ENCODE data around the gene PGAP3. TPM values are rescaled to one million over a fixed set of nuclear protein-coding genes. Genes with fewer than 3 reads are reported as not detected.
"Not testable (repeated sequence)": the region's sequence is repeated elsewhere in the genome, so short reads cannot be mapped to it uniquely, and the experiment has no call there.

PGAP3 gene
- polyA plus RNA-seq, 6 donors from 2014 or later = 7.2 to 18.2 (median 9.1) TPM

GRCh38 chr17:39722965-39723848 is 35.4 kb upstream of the PGAP3 start:
- peak in 1 of 2 donors; percentile 20 for ATAC-seq (ENCODE audit: low read depth in 2 of 2)
- Mint-ChIP-seq H3K9me3 (no peaks in the 10 kb centered on the region), H3K27me3 (no peaks in the 10 kb centered on the region), H3K36me3 (peaks cover 0 to 1% of the 10 kb centered on the region in 2 donors), H3K4me3 (no peak overlapping the region), H3K27ac (peak overlapping the region in 1 of 6 donors; percentile 44), H3K4me1 (peaks cover 15 to 25% (median 24%) of the 10 kb centered on the region in 3 donors)
- DNase-seq = no peak

GRCh38 chr17:39722104-39722503 is 34.2 kb upstream of the PGAP3 start:
- Mint-ChIP-seq H3K4me3 (no peak overlapping the region), H3K27ac (no peak overlapping the region), H3K36me3 (no peaks in the 10 kb centered on the region), H3K27me3 (no peaks in the 10 kb centered on the region), H3K9me3 (no peaks in the 10 kb centered on the region), H3K4me1 (peaks cover 15 to 17% (median 17%) of the 10 kb centered on the region in 3 donors)
- ATAC-seq (ENCODE audit: low read depth in 2 of 2) (no peak), DNase-seq (no peak)

- H3K27me3 Mint-ChIP-seq = no peaks in the 10 kb centered on the region
- DNase-seq = no peak
- no peaks in the 10 kb centered on the region for H3K36me3 Mint-ChIP-seq
- no peaks in the 10 kb centered on the region for H3K9me3 Mint-ChIP-seq
- H3K4me1 Mint-ChIP-seq = peaks cover 0 to 6% (median 4%) of the 10 kb centered on the region in 3 donors
- ATAC-seq (ENCODE audit: low read depth in 2 of 2) = no peak
- no peak overlapping the region for H3K4me3 Mint-ChIP-seq
- peak overlapping the region in 1 of 6 donors; percentile 51 for H3K27ac Mint-ChIP-seq
Measured at GRCh38 chr17:39719563-39720355, 31.9 kb upstream of the PGAP3 start.

GRCh38 chr17:39717660-39718059 is 29.8 kb upstream of the PGAP3 start:
- H3K27ac Mint-ChIP-seq = no peak overlapping the region
- no peaks in the 10 kb centered on the region for H3K9me3 Mint-ChIP-seq
- no peaks in the 10 kb centered on the region for H3K27me3 Mint-ChIP-seq
- no peaks in the 10 kb centered on the region for H3K36me3 Mint-ChIP-seq
- no peak overlapping the region for H3K4me3 Mint-ChIP-seq
- peaks cover 0 to 6% (median 4%) of the 10 kb centered on the region in 3 donors for H3K4me1 Mint-ChIP-seq
- DNase-seq (no peak), ATAC-seq (ENCODE audit: low read depth in 2 of 2) (no peak)

GRCh38 chr17:39716879-39717536 is 29.2 kb upstream of the PGAP3 start:
- Mint-ChIP-seq H3K36me3 (no peaks in the 10 kb centered on the region), H3K4me1 (peaks cover 0 to 6% (median 4%) of the 10 kb centered on the region in 3 donors), H3K27me3 (no peaks in the 10 kb centered on the region), H3K27ac (peak overlapping the region in 1 of 6 donors; percentile 62), H3K4me3 (no peak overlapping the region), H3K9me3 (no peaks in the 10 kb centered on the region)
- no peak for DNase-seq
- ATAC-seq (ENCODE audit: low read depth in 2 of 2) = no peak

GRCh38 chr17:39716073-39716818 is 28.4 kb upstream of the PGAP3 start:
- H3K4me1 Mint-ChIP-seq = peaks cover 0 to 6% (median 4%) of the 10 kb centered on the region in 3 donors
- no peak for DNase-seq
- H3K27me3 Mint-ChIP-seq = no peaks in the 10 kb centered on the region
- H3K27ac Mint-ChIP-seq = no peak overlapping the region
- no peak overlapping the region for H3K4me3 Mint-ChIP-seq
- H3K9me3 Mint-ChIP-seq = no peaks in the 10 kb centered on the region
- no peaks in the 10 kb centered on the region for H3K36me3 Mint-ChIP-seq
- ATAC-seq (ENCODE audit: low read depth in 2 of 2) = no peak

- no peaks in the 10 kb centered on the region for H3K27me3 Mint-ChIP-seq
- H3K36me3 Mint-ChIP-seq = no peaks in the 10 kb centered on the region
- no peaks in the 10 kb centered on the region for H3K9me3 Mint-ChIP-seq
- no peak for DNase-seq
- H3K4me1 Mint-ChIP-seq = peaks cover 0 to 6% (median 4%) of the 10 kb centered on the region in 3 donors
- no peak overlapping the region for H3K27ac Mint-ChIP-seq
- H3K4me3 Mint-ChIP-seq = no peak overlapping the region
- no peak for ATAC-seq (ENCODE audit: low read depth in 2 of 2)
Measured at GRCh38 chr17:39715375-39716072, 27.7 kb upstream of the PGAP3 start.

GRCh38 chr17:39714234-39714633 is 26.4 kb upstream of the PGAP3 start:
- no peak overlapping the region for H3K27ac Mint-ChIP-seq
- no peak overlapping the region for H3K4me3 Mint-ChIP-seq
- ATAC-seq (ENCODE audit: low read depth in 2 of 2) = no peak

GRCh38 chr17:39711851-39712250 is 24.0 kb upstream of the PGAP3 start:
- Mint-ChIP-seq H3K4me3 (no peak overlapping the region), H3K9me3 (no peaks in the 10 kb centered on the region), H3K4me1 (peaks cover 13 to 15% (median 14%) of the 10 kb centered on the region in 3 donors), H3K27ac (no peak overlapping the region), H3K27me3 (no peaks in the 10 kb centered on the region), H3K36me3 (no peaks in the 10 kb centered on the region)
- ATAC-seq (ENCODE audit: low read depth in 2 of 2) (no peak), DNase-seq (no peak)

More at GRCh38 chr17:39714234-39714633, 26.4 kb upstream of the PGAP3 start:
- H3K36me3 Mint-ChIP-seq = no peaks in the 10 kb centered on the region
- H3K27me3 Mint-ChIP-seq = no peaks in the 10 kb centered on the region
- no peak for DNase-seq
- H3K9me3 Mint-ChIP-seq = no peaks in the 10 kb centered on the region
- peaks cover under 1 to 6% (median under 1%) of the 10 kb centered on the region in 3 donors for H3K4me1 Mint-ChIP-seq

- ATAC-seq (ENCODE audit: low read depth in 2 of 2); H3K27ac Mint-ChIP-seq; H3K36me3 Mint-ChIP-seq; H3K9me3 Mint-ChIP-seq; H3K4me3 Mint-ChIP-seq; H3K27me3 Mint-ChIP-seq; DNase-seq: not testable (repeated sequence)
- H3K4me1 Mint-ChIP-seq = peaks cover 15 to 16% (median 16%) of the 10 kb centered on the region in 3 donors
Measured at GRCh38 chr17:39711071-39711470, 23.2 kb upstream of the PGAP3 start.

GRCh38 chr17:39709998-39710964 is 22.4 kb upstream of the PGAP3 start:
- Mint-ChIP-seq H3K27me3 (no peaks in the 10 kb centered on the region), H3K36me3 (no peaks in the 10 kb centered on the region), H3K27ac (peak overlapping the region in 1 of 6 donors; percentile 74), H3K4me3 (no peak overlapping the region), H3K9me3 (no peaks in the 10 kb centered on the region), H3K4me1 (peaks cover 15 to 16% (median 16%) of the 10 kb centered on the region in 3 donors)
- ATAC-seq (ENCODE audit: low read depth in 2 of 2) (no peak), DNase-seq (no peak)
